Endothelial cell (in vitro differentiated cells): ENCODE data around the gene NPLOC4. TPM values are rescaled to one million over a fixed set of nuclear protein-coding genes. Genes with fewer than 3 reads are reported as not detected.
"Not testable (repeated sequence)": the region's sequence is repeated elsewhere in the genome, so short reads cannot be mapped to it uniquely, and the experiment has no call there.

Experiments
- DNase-seq: peaks from one replicate; pipeline ENCODE4 v3.0.0; 2021; ENCODE audit warnings: low spot score
- H3K27ac Mint-ChIP-seq: one replicate; pipeline ENCODE4 v1.8.0; 2021; ENCODE audit warnings: mixed read lengths, inconsistent platforms; ENCODE audit not compliant: unreplicated experiment
- H3K27me3 Mint-ChIP-seq: one replicate; pipeline ENCODE4 v1.8.0; 2021; ENCODE audit warnings: mild to moderate bottlenecking, moderate library complexity, mixed read lengths, inconsistent platforms; ENCODE audit not compliant: unreplicated experiment
- H3K36me3 Mint-ChIP-seq: one replicate; pipeline ENCODE4 v1.8.0; 2021; ENCODE audit warnings: mild to moderate bottlenecking, low read depth, mixed read lengths, inconsistent platforms; ENCODE audit not compliant: unreplicated experiment
- H3K4me1 Mint-ChIP-seq: one replicate; pipeline ENCODE4 v1.8.0; 2021; ENCODE audit warnings: mild to moderate bottlenecking, mixed read lengths, inconsistent platforms; ENCODE audit not compliant: unreplicated experiment
- H3K4me3 Mint-ChIP-seq: one replicate; pipeline ENCODE4 v1.8.0; 2021; ENCODE audit warnings: mild to moderate bottlenecking, mixed read lengths, inconsistent platforms; ENCODE audit not compliant: unreplicated experiment
- H3K9me3 Mint-ChIP-seq: one replicate; pipeline ENCODE4 v1.8.0; 2021; ENCODE audit warnings: mixed read lengths, inconsistent platforms; ENCODE audit not compliant: unreplicated experiment
- CTCF ChIP-seq: fragments of 200-600 bp; sonication (generic); IDR thresholded peaks from one replicate; pipeline ENCODE4 v1.5.0; 2021; ENCODE audit warnings: antibody characterized with exemption; ENCODE audit not compliant: unreplicated experiment
- total RNA-seq: library from RNA; stranded (reverse); fragmentation: NEBNext Ultra II Directional; extraction: Animal tissue kit (Norgen Biotek cat#: 25700); gene quantifications from one replicate; pipeline ENCODE4 v1.2.1, GENCODE V29; 2021; ENCODE audit not compliant: unreplicated experiment

Gene NPLOC4
- total RNA-seq, 1 donor from 2014 or later: 133 TPM

- no peak for TF ChIP-seq CTCF
- no peak overlapping the region for H3K4me3 Mint-ChIP-seq
- H3K4me1 Mint-ChIP-seq: no peaks in the 10 kb centered on the region
- H3K36me3 Mint-ChIP-seq: peaks cover 51% of the 10 kb centered on the region
- no peak overlapping the region for H3K27ac Mint-ChIP-seq
- DNase-seq: no peak
- peaks cover 5% of the 10 kb centered on the region for H3K27me3 Mint-ChIP-seq
- H3K9me3 Mint-ChIP-seq: no peaks in the 10 kb centered on the region
Observed at GRCh38 chr17:81586096-81586495, 50.8 kb downstream of the NPLOC4 start.

GRCh38 chr17:81584771-81585170, 52.1 kb downstream of the NPLOC4 start:
- not testable (repeated sequence) for H3K27me3 Mint-ChIP-seq, H3K4me3 Mint-ChIP-seq, H3K4me1 Mint-ChIP-seq

GRCh38 chr17:81583589-81584342, 53.1 kb downstream of the NPLOC4 start:
- Mint-ChIP-seq H3K27ac (peak overlapping the region; percentile 79), H3K36me3 (peaks cover 57% of the 10 kb centered on the region), H3K27me3 (peaks cover 10% of the 10 kb centered on the region), H3K9me3 (no peaks in the 10 kb centered on the region), H3K4me3 (peak overlapping the region; percentile 64), H3K4me1 (peaks cover 4% of the 10 kb centered on the region)
- no peak for DNase-seq
- no peak for TF ChIP-seq CTCF

More at GRCh38 chr17:81584771-81585170, 52.1 kb downstream of the NPLOC4 start:
- H3K36me3 Mint-ChIP-seq: peaks cover 55% of the 10 kb centered on the region
- DNase-seq, H3K9me3 Mint-ChIP-seq, H3K27ac Mint-ChIP-seq: not testable (repeated sequence)

GRCh38 chr17:81582749-81583148, 54.2 kb downstream of the NPLOC4 start:
- Mint-ChIP-seq H3K4me1 (peaks cover 4% of the 10 kb centered on the region), H3K27ac (no peak overlapping the region), H3K9me3 (no peaks in the 10 kb centered on the region), H3K27me3 (peaks cover 10% of the 10 kb centered on the region), H3K36me3 (peaks cover 55% of the 10 kb centered on the region), H3K4me3 (no peak overlapping the region)
- DNase-seq: no peak
- no peak for TF ChIP-seq CTCF

- TF ChIP-seq CTCF: no peak
- Mint-ChIP-seq H3K4me3 (no peak overlapping the region), H3K27me3 (peaks cover 11% of the 10 kb centered on the region), H3K9me3 (no peaks in the 10 kb centered on the region), H3K27ac (no peak overlapping the region), H3K36me3 (peaks cover 59% of the 10 kb centered on the region), H3K4me1 (peaks cover 4% of the 10 kb centered on the region)
- DNase-seq: no peak
Observed at GRCh38 chr17:81582341-81582740, 54.6 kb downstream of the NPLOC4 start.
